ENCODE data around the gene SLC16A10.

DNA sequence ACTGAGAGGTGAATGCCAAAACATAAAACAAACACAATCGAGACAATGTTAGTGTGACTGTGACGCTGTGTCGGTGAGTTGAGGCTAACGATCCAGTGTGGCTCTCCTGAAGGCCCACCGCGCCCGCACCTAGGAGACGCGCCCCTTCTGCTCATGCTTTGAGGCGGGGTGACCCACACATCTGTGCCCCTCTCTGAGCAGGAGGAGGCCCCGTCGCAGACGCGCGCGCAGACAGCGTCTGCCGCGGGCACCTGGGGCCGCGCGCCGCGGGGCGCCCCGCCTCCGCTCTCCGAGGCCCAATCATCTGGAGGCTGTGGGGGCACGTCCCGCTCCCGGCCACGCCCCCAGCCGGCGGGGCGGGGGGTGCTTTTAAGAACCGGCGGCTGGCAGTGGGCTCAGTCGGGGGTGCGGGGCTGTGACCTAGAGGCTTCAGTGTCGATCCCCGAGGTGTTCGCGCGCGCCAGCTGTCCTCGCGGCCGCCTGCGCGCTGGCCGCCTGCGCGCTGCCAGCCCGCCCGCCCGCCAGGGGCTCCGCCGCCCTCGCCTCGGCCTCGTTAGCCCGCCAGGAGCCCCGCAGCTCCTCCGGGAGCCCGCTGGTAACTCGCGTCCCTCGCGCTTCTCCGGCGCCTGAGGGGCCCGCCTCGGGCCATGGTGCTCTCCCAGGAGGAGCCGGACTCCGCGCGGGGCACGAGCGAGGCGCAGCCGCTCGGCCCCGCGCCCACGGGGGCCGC lies at the start of gene SLC16A10:
- TF ChIP-seq, protein P1, sequence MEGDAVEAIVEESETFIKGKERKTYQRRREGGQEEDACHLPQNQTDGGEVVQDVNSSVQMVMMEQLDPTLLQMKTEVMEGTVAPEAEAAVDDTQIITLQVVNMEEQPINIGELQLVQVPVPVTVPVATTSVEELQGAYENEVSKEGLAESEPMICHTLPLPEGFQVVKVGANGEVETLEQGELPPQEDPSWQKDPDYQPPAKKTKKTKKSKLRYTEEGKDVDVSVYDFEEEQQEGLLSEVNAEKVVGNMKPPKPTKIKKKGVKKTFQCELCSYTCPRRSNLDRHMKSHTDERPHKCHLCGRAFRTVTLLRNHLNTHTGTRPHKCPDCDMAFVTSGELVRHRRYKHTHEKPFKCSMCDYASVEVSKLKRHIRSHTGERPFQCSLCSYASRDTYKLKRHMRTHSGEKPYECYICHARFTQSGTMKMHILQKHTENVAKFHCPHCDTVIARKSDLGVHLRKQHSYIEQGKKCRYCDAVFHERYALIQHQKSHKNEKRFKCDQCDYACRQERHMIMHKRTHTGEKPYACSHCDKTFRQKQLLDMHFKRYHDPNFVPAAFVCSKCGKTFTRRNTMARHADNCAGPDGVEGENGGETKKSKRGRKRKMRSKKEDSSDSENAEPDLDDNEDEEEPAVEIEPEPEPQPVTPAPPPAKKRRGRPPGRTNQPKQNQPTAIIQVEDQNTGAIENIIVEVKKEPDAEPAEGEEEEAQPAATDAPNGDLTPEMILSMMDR (IDR thresholded peaks at IDR 0.05): no peak; the same call in 1 of the 2 replicates
- no peak for TF ChIP-seq ZFX (IDR thresholded peaks at IDR 0.05; ENCODE audit: borderline replicate concordance)
